NB4 (cell line): Measurements from ENCODE around the gene RPAP3.

Experiments
- CTCF ChIP-seq: IDR thresholded peaks from one replicate; pipeline ENCODE4 v1.5.1; 2012; ENCODE audit warnings: low read depth, low read length
- MAX ChIP-seq: IDR thresholded peaks from 2 replicates; pipeline ENCODE4 v1.6.1; 2011; ENCODE audit warnings: low read depth, low read length
- MYC ChIP-seq: IDR thresholded peaks from 2 replicates; pipeline ENCODE4 v1.6.1; 2011; ENCODE audit warnings: low read depth, low read length
- POLR2A ChIP-seq: IDR thresholded peaks from 2 replicates; pipeline ENCODE4 v1.6.1; 2011; ENCODE audit warnings: mild to moderate bottlenecking; ENCODE audit not compliant: insufficient read length; ENCODE audit errors: extremely low read depth

GRCh38 chr12:47700263-47700662, 5.6 kb downstream of the RPAP3 start:
- TF ChIP-seq CTCF (no peak), POLR2A (no peak), MAX (no peak), MYC (no peak)
